Type B pancreatic cell (in vitro differentiated cells): Measurements from ENCODE around the gene RAB36. TPM values are rescaled to one million over a fixed set of nuclear protein-coding genes. Genes with fewer than 3 reads are reported as not detected.
A peak's percentile ranks its signal among the peaks of the same experiment; 100 is the strongest.

Experiments
- DNase-seq: peaks from one replicate; pipeline ENCODE4 v3.0.0; 2021; ENCODE audit warnings: mixed read lengths; ENCODE audit not compliant: unreplicated experiment; ENCODE audit errors: extremely low spot score
- H3K27ac Mint-ChIP-seq: 2 replicates; pipeline ENCODE4 v1.8.0; 2021; ENCODE audit warnings: mild to moderate bottlenecking, mixed read lengths
- H3K27me3 Mint-ChIP-seq: 2 replicates; pipeline ENCODE4 v1.8.0; 2021; ENCODE audit warnings: mixed read lengths
- H3K36me3 Mint-ChIP-seq: 2 replicates; pipeline ENCODE4 v1.8.0; 2021; ENCODE audit warnings: mixed read lengths
- H3K4me1 Mint-ChIP-seq: one replicate; pipeline ENCODE4 v1.8.0; 2021; ENCODE audit warnings: mixed read lengths; ENCODE audit not compliant: unreplicated experiment
- H3K4me3 Mint-ChIP-seq: 2 replicates; pipeline ENCODE4 v1.8.0; 2021; ENCODE audit warnings: mild to moderate bottlenecking, mixed read lengths
- H3K9me3 Mint-ChIP-seq: 2 replicates; pipeline ENCODE4 v1.8.0; 2021; ENCODE audit warnings: mixed read lengths
- total RNA-seq: library from RNA; stranded (reverse); gene quantifications from 2 replicates; pipeline ENCODE4 v1.2.1, GENCODE V29; 2021; ENCODE audit warnings: low replicate concordance
- TF ChIP-seq, protein P1 (sequence below): fragments of 200-600 bp; sonication (generic); conservative IDR thresholded peaks from 2 replicates; pipeline ENCODE4 v1.5.0; 2021; ENCODE audit warnings: antibody characterized with exemption, mild to moderate bottlenecking

Gene RAB36
- total RNA-seq, 1 donor from 2014 or later: 18.4 TPM

GRCh38 chr22:23128269-23129108, 16.8 kb upstream of the RAB36 start:
- H3K4me3 Mint-ChIP-seq: no peak overlapping the region

DNA sequence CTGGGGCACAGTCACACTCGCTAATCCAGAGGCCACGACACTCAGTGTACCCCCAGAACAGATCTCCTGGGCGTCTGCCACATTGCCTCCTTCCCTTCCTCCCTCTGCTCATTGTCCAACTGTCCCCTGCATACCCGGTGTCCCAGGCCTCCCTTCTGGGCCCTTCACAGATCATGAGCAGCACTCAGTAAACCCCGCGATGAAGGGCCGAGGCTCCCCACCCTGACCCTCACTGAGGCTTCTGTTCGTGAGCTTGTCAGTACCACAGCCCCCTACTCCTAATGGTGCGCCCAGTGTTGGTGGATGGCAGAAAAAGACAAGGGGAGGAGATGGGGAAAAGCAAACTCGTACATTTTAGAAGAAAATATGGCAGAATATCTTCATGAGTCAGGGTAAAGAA, 16.1 kb upstream of the RAB36 start:
- H3K4me1 Mint-ChIP-seq: peaks cover 6% of the 10 kb centered on the region
- no peak overlapping the region for H3K4me3 Mint-ChIP-seq
- H3K9me3 Mint-ChIP-seq: no peaks in the 10 kb centered on the region
- TF ChIP-seq, protein P1, sequence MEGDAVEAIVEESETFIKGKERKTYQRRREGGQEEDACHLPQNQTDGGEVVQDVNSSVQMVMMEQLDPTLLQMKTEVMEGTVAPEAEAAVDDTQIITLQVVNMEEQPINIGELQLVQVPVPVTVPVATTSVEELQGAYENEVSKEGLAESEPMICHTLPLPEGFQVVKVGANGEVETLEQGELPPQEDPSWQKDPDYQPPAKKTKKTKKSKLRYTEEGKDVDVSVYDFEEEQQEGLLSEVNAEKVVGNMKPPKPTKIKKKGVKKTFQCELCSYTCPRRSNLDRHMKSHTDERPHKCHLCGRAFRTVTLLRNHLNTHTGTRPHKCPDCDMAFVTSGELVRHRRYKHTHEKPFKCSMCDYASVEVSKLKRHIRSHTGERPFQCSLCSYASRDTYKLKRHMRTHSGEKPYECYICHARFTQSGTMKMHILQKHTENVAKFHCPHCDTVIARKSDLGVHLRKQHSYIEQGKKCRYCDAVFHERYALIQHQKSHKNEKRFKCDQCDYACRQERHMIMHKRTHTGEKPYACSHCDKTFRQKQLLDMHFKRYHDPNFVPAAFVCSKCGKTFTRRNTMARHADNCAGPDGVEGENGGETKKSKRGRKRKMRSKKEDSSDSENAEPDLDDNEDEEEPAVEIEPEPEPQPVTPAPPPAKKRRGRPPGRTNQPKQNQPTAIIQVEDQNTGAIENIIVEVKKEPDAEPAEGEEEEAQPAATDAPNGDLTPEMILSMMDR: no peak
- no peaks in the 10 kb centered on the region for H3K36me3 Mint-ChIP-seq
- no peak for DNase-seq
- no peaks in the 10 kb centered on the region for H3K27me3 Mint-ChIP-seq
- no peak overlapping the region for H3K27ac Mint-ChIP-seq

More at GRCh38 chr22:23128269-23129108, 16.8 kb upstream of the RAB36 start:
- peak; percentile 86 for DNase-seq
- Mint-ChIP-seq H3K36me3 (no peaks in the 10 kb centered on the region), H3K4me1 (peaks cover 6% of the 10 kb centered on the region), H3K9me3 (no peaks in the 10 kb centered on the region), H3K27me3 (no peaks in the 10 kb centered on the region), H3K27ac (peak overlapping the region; percentile 27)
- TF ChIP-seq, protein P1: peak; percentile 91

- Mint-ChIP-seq H3K27me3 (no peaks in the 10 kb centered on the region), H3K27ac (no peak overlapping the region), H3K36me3 (no peaks in the 10 kb centered on the region), H3K4me3 (no peak overlapping the region), H3K4me1 (peaks cover 6% of the 10 kb centered on the region), H3K9me3 (no peaks in the 10 kb centered on the region)
- DNase-seq: no peak
- TF ChIP-seq, protein P1: no peak
These were observed 14.6 kb upstream of the RAB36 start for GRCh38 chr22:23130697-23131096.

- H3K36me3 Mint-ChIP-seq: no peaks in the 10 kb centered on the region
- DNase-seq: no peak
- TF ChIP-seq, protein P1: no peak
- peaks cover 6% of the 10 kb centered on the region for H3K4me1 Mint-ChIP-seq
- H3K9me3 Mint-ChIP-seq: no peaks in the 10 kb centered on the region
- no peak overlapping the region for H3K27ac Mint-ChIP-seq
- no peak overlapping the region for H3K4me3 Mint-ChIP-seq
- H3K27me3 Mint-ChIP-seq: no peaks in the 10 kb centered on the region
These were observed 13.3 kb upstream of the RAB36 start for GRCh38 chr22:23131931-23132330.

GRCh38 chr22:23132376-23133091, 12.7 kb upstream of the RAB36 start:
- no peak overlapping the region for H3K27ac Mint-ChIP-seq
- H3K36me3 Mint-ChIP-seq: no peaks in the 10 kb centered on the region
- H3K9me3 Mint-ChIP-seq: no peaks in the 10 kb centered on the region
- no peak for DNase-seq
- TF ChIP-seq, protein P1: no peak
- no peaks in the 10 kb centered on the region for H3K27me3 Mint-ChIP-seq
- H3K4me1 Mint-ChIP-seq: peaks cover 6% of the 10 kb centered on the region
- no peak overlapping the region for H3K4me3 Mint-ChIP-seq
